ENCODE results near the gene RUVBL1.

RUVBL1 gene

DNA sequence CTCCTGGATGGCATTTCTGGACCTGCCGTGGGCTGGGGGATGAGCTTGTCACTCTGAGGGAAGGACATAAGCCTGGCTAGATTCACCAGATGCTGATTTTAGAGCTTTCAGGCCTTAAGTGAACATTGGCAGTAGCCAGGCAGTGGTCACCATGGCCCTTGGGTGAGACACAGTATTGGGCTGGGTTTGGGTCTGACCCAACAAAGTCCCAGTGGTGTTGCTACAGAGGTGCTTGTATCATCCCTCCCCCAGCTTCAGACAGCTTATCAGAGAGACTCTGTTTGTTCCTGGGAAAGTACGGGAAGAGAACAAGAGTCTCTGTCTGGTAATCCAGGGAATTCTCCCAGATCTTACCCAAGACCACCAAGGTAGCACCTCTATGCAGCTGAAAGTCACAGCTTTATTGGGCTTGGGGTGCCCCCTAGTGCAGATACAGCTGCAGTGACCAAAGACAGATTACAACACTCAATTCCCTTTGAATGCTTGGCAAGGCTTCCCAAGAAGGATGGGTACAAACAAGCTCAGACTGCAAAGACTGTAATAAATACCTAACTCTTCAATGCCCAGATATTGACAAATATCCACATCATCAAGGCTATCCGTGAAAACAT lies 9.8 kb upstream of the RUVBL1 start:
- peak; percentile 38 for DNase-seq (ENCODE audit: low spot score)

DNA sequence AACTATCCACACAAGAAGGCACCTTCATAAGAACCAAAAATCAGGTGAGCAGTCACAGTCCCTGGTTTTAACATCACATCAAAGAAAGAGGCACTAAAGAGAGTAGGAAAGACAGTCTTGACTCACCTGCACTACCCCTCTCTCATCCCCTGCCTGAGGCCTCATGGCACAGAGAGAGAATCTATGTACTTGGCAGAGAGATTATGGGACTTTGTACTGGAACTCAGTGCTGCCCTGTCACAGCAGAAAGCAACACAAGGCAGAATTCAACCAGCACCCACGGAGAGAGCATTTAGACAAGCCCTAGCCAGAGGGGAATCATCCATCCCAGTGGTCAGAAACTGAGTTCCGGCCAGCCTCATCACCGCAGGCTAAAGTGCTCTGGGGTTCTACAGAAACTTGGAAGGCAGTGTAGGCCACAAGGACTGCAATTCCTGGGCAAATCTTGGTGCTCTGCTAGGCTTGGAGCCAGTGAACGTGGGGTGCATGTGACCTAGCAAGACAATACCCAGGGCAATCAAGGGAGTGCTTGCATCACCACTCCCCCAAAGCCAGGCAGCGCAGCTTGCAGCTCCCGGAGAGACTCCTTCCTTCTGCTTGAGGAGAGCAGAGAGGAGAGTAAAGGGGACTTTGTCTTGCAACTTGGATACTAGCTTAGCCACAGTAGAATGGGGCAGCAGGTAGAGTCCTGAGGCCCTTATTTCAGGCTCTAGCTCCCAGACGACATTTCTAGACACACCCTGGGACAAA lies 8.5 kb upstream of the RUVBL1 start:
- no peak for DNase-seq (ENCODE audit: low spot score)

DNA sequence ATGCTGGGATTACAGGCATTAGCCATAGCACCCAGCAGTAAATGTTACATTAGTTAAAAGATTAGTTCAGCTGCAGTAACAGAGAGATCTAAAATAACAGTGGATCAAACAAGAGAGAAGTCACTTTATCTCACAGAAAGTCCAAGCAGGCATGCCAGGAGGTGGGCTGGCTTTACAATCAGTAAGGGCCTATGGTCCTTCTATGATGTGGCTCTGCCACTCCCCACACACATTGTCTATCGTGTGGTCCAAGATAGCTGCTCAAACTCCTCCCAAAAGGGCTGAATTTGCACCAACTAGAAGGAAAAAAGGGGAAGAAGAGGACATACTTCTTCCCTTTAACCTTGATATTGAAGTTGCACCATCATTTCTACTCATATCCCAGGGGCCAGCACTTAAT lies 4.6 kb upstream of the RUVBL1 start:
- no peak for DNase-seq (ENCODE audit: low spot score)

DNA sequence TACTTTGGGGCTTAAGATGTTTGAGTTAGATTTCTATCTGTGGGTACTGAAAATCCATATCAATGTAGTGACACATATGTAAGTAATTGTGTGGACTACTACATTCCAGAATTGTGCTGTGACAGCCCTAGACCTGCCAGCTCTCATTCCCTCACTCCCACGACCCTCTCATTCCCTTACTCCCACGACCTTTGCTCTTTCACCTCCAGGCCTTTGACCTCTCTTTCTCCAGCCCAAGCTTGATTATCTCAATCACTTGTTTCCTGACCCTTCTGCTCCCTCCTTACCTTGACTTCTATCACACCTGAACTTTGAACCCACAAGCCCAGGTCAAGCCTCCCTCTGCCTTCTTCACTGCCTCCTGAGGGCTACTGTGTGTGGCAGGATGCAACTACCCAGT lies 3.6 kb upstream of the RUVBL1 start:
- no peak for DNase-seq (ENCODE audit: low spot score)

DNA sequence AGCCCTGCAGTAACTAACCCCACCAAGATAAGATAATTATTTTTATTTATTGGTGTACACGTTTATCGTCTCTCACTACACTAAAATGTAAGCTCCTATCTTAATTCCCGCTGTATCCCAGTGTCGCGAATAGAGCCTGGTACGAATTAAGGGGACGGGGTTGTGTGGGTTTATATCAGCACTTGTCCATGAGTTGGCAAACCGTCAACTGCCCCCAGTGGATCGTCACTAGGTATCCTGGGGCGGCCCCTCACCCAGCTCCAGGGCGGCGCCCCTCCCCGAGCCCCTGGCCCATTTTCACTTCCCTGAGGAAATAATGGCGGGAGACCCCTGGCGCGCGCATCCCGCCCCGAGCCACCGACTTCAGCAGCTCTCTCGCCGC lies 465 bp downstream of the RUVBL1 start:
- DNase-seq (ENCODE audit: low spot score), result no peak

DNA sequence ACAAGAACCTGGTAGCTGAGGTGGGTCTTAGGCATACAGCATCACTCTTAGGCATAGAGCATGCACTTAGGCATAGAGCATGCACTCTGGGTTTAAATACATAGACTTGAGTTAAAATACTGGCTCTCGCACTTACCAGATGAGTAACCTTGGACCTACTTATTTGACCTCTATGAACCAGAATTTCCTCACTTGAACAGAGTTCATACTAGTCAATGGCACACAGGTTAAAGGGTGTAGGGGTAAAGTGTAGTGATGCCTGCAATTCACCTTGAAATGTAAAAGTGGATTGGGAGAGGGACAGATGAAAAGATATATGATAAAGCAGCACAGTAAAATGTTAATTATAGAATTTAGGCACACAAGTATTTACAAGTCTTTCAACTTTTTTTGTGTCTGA lies 1.6 kb downstream of the RUVBL1 start:
- DNase-seq (ENCODE audit: low spot score), result no peak

DNA sequence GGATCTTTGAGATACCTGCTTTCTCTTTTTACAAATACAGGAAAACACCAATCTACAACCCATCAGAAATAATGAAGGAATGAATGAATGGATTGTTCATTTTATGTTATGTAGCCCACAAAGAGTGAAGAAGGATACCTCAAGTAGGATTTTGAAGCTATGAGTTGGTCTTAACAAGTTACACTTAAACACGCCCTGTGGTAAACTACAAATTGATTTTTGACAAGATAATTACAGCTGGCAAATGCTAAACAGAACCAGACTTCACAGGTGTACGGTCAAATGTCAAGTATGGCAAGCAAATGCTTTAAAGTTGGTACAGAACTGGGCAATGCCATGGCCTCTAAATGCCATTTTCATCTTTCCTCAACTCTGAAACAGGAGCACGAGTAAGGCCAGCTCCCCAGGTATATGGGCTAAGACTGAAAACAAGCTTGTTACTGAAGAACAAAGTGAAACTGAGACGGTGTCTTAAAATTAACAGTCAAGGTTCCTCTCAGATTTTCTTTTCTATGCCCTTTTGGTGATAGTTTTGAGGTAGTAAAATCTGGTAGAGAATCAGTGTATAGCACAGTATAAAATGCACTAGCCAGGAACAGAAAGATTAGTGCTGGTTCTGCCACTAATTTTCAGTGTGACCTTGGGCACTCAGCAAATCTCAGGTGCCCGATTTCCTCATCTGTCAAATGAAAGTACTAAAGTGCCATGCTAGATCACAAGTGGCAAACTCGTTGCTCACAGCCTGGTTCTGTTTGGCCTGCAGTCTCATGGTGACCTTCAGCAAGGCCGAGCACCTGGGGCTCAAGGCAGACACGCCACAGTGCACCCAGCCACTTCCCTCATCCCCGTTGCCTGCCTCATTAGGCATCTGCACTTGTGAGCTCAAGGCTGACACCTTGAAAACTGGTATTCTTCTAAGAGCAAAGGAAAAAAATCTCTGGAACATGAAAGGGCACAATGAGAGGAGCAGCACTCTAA lies 9.5 kb downstream of the RUVBL1 start:
- no peak for DNase-seq (ENCODE audit: low spot score)

DNA sequence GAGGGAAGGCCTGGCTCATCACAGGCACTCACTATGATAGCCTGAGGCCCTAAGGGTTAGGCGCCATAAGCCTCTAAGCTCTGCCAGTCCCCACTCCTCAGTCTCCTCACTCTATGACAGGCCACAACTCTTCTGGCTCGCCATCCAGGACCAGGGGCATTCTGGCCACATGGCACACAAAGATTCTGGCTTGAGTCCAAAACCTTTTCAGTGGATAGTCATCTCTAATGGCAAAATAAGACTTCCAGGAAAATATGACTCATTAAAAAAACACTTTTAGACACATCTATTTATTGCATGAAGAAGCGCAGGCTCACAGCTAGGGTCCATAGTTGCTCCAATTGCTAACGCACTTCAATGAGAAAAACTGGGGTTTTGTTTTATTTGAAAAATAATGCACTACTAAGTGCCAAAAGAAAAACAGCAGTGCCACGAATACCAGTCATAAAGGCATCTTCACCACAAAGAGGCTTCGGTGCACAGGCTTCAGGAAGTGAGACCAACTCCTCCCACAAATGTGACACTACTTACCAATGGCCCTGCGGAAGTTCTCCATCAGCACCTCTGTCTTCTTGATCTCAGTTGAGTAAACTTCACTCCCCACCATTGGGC lies 11.1 kb downstream of the RUVBL1 start:
- DNase-seq (ENCODE audit: low spot score), result no peak

DNA sequence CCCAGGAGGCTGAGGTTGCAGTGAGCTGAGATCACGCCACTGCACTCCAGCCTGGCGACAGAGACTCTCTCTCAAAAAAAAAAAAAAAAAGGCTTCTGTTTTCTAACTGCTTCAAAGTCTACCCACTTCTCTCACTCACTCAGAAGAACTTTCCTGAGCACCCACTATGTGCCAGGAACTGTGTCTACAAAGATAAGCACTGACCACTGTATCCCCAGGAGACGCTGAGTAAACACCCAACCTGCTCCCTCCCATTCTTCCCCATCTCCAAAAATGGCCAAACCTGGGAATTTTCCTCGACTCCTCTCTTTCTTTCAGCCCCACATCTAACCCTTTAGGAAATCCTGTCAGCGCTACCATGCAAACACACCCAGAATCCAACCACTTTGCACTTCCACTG lies 12.5 kb downstream of the RUVBL1 start:
- DNase-seq (ENCODE audit: low spot score), result no peak

DNA sequence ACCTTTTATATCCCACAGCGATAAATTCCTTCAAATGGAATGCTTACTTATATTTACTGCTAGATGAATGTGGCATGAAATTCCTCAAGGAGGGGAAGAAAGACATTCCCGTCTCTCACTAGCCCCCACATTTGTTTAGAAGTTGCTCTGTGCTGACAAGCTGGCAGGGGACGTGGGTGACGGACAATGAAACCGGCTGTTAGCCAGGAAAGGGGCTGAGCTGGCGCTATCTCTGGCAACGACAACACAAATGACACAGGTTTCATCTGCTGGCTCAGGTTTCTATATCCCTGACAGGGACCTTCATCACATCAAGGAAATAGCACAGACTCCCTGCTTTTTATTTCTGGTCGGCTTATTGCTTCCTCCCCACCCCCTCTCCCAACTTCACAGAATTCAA lies 15.8 kb downstream of the RUVBL1 start:
- no peak for DNase-seq (ENCODE audit: low spot score)

DNA sequence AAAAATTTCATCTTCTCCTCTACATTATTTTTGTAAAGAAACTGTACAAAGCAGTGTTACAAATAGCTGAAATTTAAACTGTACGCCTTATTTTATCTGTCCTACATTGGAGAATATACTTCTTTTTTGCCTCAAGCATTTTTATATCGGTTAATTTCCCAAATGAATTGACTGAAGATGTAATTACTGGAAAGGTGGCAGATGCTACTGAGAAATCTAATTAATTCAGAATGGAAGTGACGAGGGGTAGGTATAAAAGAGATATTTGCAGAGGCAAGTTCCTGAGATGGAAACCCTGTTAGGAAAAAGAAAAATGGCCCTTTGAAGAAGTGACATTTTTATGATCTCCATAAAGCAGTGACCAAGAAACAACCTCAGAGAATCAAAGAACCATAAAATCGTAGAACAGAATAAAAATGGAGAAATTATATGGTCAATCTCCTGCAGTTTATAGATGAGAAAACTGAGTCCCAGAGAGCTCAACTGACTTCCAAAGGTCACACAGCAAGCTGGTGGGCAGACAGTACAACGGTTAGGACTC lies 20.4 kb downstream of the RUVBL1 start:
- DNase-seq (ENCODE audit: low spot score), result no peak

DNA sequence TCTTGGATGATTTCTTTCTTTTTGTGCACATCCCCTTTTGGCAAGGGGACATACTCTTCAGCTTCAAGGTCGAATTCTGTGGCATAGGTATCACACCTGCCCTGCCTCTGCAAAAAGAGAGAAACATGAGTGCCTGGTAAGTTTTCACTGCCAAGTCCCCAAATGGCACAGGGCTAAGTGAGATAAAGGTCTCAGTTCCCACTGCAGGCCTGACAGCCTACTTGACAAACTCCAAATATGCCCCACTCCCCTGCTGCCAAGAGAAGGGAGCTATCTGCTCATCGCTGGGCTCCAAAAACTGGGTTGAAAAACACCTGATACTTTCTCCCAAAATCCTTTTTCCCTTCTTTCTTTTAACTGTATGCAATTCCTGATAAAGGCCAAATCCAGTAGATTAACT lies 23.0 kb downstream of the RUVBL1 start:
- DNase-seq (ENCODE audit: low spot score), result no peak

DNA sequence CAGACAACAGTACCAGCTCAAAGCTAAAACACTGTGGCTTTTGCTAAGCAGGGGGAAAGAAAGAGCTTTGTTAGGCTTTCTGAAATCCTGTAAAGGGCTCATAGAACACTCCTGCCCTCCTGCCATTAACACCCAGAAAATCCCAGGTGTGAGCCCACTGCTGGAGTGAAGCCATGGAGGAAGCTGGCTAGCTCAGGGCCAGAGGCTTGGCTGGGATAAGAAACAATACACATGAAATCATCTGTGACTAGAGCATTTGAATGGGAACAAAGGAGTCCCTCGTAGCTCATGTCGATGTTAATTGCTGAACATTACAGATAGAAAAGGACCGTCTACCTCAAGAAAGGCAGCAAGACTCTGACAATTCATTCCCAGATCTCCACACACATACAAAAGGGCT lies 23.5 kb downstream of the RUVBL1 start:
- peak; percentile 65 for DNase-seq (ENCODE audit: low spot score)

DNA sequence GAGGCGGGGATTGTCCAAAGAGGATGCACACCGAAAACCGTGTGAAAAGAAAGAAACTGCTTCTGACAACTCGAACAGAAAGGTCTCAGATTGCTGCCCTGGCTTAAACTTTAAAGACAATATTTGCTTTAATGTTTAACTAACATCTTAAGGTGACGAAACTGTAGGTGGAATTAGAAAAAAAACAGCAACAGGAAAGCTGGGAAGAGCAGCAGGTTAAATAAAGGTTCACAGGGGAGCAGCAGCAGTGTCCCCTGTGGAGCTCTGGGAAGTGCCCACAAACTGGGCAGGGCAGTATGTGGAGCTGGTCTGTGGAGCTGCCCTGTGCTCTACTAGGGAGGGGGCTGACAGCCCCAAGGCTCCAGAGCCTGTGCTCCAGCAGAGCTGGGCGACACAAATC lies 25.4 kb downstream of the RUVBL1 start:
- DNase-seq (ENCODE audit: low spot score), result no peak

DNA sequence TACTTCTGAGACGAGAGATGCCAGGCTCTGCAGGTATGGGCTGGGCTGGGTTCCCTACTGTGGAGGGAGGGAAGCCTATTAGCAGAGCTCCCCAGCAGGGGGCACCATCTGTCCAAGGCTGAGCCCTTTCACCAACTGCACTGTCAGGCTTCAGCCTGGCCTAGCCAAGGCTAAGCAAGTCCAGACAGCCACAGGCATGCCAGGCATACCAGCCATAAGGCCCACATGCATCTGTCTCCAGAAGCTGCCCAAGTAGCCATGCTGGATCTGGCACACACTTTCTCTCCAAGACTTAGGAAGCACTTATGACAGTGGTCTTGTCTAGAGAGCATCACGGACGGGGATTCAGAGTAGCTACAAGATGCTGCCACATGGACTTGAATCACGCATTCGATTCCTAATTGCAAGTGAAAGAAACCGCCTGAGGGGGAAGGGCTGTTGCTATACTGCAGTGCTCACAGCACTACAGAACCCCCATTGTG lies 28.3 kb downstream of the RUVBL1 start:
- peak; percentile 85 for DNase-seq (ENCODE audit: low spot score)

DNA sequence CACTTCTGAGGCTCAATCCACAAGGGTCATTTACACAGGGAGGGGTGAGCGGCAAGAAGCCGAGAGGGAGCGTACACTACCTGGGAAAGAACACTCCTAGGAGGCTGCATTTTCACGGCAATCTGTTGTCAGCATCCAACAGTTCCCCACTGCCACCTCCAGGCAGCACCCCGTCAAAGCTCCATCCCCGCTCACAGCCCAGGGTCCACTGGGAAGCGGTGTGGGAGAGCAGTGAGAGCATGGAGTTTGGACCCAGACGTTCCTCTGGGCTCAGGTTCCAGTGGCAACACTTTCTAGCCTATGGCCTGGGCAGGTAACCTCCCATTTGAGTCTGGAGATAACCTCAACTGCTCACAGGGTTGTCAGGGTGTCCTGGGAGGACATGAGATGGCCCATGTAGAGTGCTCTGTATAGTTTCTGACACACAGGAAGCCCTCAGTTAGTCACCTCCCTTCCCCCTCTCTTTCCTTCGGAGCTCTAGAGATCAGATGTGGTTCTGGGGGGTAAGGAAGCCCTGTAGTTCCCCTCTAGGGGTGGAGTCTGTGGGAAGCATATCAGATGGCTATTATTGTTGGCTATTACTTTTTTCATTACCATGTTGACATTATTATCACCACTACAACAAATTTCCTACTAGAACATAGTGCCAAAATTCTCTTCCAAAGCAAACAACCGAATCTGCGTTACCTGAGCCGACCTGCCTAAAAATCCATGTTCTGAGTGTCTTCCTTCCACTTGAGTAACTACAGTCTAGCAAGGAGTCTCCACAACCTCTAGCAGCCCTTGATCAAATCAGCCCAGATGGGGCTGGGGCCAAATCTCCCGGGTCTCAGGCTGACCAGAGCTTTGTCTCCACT lies 29.1 kb downstream of the RUVBL1 start:
- DNase-seq (ENCODE audit: low spot score), result no peak

DNA sequence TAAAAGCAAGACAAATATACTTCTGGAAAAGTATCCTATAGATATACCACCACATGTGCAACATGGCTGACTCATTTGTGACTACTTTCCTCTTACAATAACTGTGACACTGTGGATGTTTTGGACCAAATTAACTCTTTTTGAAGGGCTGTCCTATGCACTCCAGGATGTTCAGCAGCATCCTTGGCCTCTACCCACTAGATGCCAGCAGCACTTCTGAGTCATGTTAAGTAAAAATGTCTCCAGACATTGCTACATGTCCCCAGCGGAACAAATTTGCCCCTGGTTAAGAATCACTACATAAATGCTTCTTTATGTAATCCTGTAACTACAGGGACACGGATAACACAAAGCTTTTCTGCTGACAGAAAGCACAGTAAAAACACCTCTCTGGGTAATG lies 32.0 kb downstream of the RUVBL1 start:
- DNase-seq (ENCODE audit: low spot score), result no peak

DNA sequence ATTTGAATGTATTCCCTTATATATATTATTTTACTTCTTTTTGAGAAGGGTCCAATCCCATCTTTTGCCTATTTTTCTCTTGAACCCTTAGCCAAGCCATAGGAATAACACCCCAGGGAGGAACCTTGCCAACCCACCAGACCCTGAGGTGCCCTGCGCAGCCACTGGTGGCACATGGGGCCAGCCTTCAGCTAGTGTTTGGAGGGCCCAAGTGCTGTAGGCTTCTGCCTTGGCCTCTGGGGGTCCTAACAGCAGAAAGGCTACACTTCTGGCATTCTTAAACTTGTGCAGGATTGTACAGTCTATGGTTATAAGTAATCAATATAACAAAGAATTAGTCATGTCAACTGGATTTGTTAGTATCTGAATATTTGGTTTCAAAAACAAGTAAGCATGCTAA lies 34.5 kb downstream of the RUVBL1 start:
- no peak for DNase-seq (ENCODE audit: low spot score)

DNA sequence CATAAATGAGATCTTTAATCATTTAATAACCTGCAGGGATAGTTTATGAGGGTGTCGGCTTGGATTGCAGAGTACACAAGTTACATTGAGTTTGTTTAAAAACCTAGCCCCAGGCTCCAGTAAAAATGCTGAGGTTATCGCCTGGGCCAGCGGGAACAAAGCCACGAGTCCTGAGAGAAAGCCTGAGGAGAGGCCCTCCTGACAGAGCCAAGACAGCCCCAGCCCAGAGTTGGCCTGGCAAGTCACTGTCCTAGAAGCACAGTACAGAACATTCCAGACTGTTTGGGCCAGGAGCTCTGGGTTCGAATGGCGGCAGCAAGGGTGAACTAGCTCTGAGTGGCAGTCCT lies 39.0 kb downstream of the RUVBL1 start:
- DNase-seq (ENCODE audit: low spot score), result no peak

DNA sequence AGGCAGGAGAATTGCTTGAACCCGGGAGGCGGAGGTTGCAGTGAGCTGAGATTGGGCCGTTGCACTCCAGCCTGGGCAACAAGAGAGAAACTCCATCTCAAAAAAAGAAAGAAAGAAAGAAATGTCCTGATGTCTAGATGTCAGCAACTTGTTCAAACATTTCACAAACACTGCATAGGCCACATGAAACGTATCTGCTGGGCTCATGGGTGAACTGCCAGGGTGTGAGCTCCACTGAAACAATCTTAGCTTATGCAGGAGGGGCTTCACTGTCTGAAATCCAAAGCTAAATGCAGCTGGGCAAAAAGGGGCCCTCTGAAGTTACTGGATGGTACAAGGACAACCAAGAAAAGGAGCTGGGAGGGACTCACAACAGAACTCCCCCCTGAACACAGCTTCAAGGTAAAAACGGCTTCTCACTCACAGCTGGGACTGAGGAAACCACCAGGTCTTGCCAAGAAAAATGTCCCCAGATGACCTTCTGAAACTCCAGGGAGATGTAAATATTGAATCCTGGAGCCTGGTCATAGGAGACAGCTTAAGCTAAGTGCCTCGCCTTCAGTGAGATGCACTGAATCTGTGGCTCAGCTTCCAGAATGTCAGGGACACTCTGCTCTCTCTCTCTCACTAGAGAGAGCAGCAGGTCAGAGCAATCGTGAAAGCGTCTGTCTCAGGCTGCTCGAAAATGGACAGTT lies 39.5 kb downstream of the RUVBL1 start:
- no peak for DNase-seq (ENCODE audit: low spot score)

DNA sequence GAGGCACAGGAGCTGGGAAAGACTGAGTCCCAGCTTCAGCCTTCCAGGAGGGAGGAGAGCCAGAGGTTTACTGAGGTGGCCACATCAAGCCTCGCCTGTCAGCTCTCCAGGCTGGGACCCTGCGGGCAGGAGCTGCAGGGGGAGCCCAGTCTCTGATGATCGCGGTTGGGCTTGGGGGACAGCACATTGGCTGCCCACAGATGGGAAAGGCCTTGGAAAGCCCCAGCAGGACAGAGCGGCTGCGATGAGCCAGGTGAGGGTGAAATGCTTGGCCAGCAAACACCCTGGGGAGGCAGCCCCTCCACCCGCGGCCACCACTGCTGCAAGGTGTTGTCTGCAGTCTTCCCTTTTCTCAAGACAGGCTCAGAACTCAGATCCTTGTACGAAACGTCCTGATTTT lies 40.2 kb downstream of the RUVBL1 start:
- DNase-seq (ENCODE audit: low spot score), result no peak
